HepG2 (cell line): ENCODE results near the gene LLGL2. TPM values are rescaled to one million over a fixed set of nuclear protein-coding genes. Genes with fewer than 3 reads are reported as not detected.

Experiments used
- IRX3 ChIP-seq: sonication (generic); formaldehyde crosslinking; IDR thresholded peaks from 2 replicates; pipeline ENCODE4 v1.8.1; 2023; ENCODE audit warnings: mild to moderate bottlenecking, low read depth, missing genetic modification reagents, borderline replicate concordance
- JUND ChIP-seq: sonication (generic); formaldehyde crosslinking; IDR thresholded peaks from 2 replicates; pipeline ENCODE4 v1.8.0; 2022; ENCODE audit warnings: mild to moderate bottlenecking, missing genetic modification reagents
- KAT8 ChIP-seq: IDR thresholded peaks from 2 replicates; pipeline ENCODE4 v1.6.1; 2016; ENCODE audit warnings: missing genetic modification reagents, missing compliant biosample characterization
- KLF13 ChIP-seq: sonication (generic); formaldehyde crosslinking; IDR thresholded peaks from 2 replicates; pipeline ENCODE4 v1.4.0; 2020; ENCODE audit warnings: mild to moderate bottlenecking, missing genetic modification reagents
- ZFAT ChIP-seq: sonication (generic); formaldehyde crosslinking; conservative IDR thresholded peaks from 2 replicates; pipeline ENCODE4 v1.8.1; 2023; ENCODE audit warnings: missing genetic modification reagents, inconsistent platforms
- ZIK1 ChIP-seq: sonication (generic); formaldehyde crosslinking; IDR thresholded peaks from 2 replicates; pipeline ENCODE4 v1.5.0; 2020; ENCODE audit warnings: mild to moderate bottlenecking, low read depth, missing genetic modification reagents, borderline replicate concordance
- ZNF160 ChIP-seq: sonication (generic); formaldehyde crosslinking; IDR thresholded peaks from 2 replicates; pipeline ENCODE4 v1.8.0; 2022; ENCODE audit warnings: mild to moderate bottlenecking, inconsistent platforms, missing genetic modification reagents
- ZNF20 ChIP-seq: sonication (generic); formaldehyde crosslinking; IDR thresholded peaks from 2 replicates; pipeline ENCODE4 v1.4.0; 2020; ENCODE audit warnings: mild to moderate bottlenecking, moderate library complexity, missing genetic modification reagents
- ZNF234 ChIP-seq: sonication (generic); formaldehyde crosslinking; conservative IDR thresholded peaks from 2 replicates; pipeline ENCODE4 v1.5.1; 2020; ENCODE audit warnings: mild to moderate bottlenecking, missing genetic modification reagents
- ZNF280D ChIP-seq: sonication (generic); formaldehyde crosslinking; IDR thresholded peaks from 2 replicates; pipeline ENCODE4 v1.5.1; 2020; ENCODE audit warnings: mild to moderate bottlenecking, missing genetic modification reagents
- ZNF296 ChIP-seq: sonication (generic); formaldehyde crosslinking; conservative IDR thresholded peaks from 2 replicates; pipeline ENCODE4 v1.5.0; 2020; ENCODE audit warnings: mild to moderate bottlenecking, missing genetic modification reagents
- polyA plus RNA-seq, 8 experiments: library from polyadenylated mRNA; depleted of rRNA in 3 of 8; stranded (reverse) in 7 of 8; unstranded in 1 of 8; fragments of >200 nt; fragmentation: Illumina TruSeq in 4 of 8; extraction: Trizol in 4 of 8; gene quantifications; 2 replicates each; pipeline versions ENCODE4 v1.2.1 to v1.2.3, GENCODE V29; 2011 to 2016; ENCODE audit warnings: low read depth in 4 of 8, missing spikeins in 1 of 8, mixed read lengths in 1 of 8; ENCODE audit not compliant: insufficient read depth in 1 of 8
- total RNA-seq, 5 experiments: library from RNA; depleted of rRNA; stranded (reverse); fragments of >200 nt; fragmentation: Illumina TruSeq; extraction: Trizol; gene quantifications; 2 replicates each; pipeline ENCODE4 v1.2.3, GENCODE V29; 2016; ENCODE audit warnings: low read depth in 1 of 5
- TF ChIP-seq, protein P1 (sequence below): sonication (generic); formaldehyde crosslinking; IDR thresholded peaks from one replicate; pipeline ENCODE4 v1.5.1; 2020; ENCODE audit warnings: mild to moderate bottlenecking, missing genetic modification reagents; ENCODE audit errors: not compliant biosample characterization
- TF ChIP-seq, protein P2 (sequence below): sonication (generic); formaldehyde crosslinking; IDR thresholded peaks from 2 replicates; pipeline ENCODE4 v1.4.0; 2020; ENCODE audit warnings: missing genetic modification reagents
- TF ChIP-seq, protein P3 (sequence below): sonication (generic); formaldehyde crosslinking; IDR thresholded peaks from 2 replicates; pipeline ENCODE4 v1.4.0; 2020; ENCODE audit warnings: missing genetic modification reagents

LLGL2 gene
- total and polyA plus RNA-seq, 2 of the 13 experiments (the other 11 are each of a cell fraction or from before 2014, with no cell fraction given), result 83.0 to 86.7 TPM

DNA sequence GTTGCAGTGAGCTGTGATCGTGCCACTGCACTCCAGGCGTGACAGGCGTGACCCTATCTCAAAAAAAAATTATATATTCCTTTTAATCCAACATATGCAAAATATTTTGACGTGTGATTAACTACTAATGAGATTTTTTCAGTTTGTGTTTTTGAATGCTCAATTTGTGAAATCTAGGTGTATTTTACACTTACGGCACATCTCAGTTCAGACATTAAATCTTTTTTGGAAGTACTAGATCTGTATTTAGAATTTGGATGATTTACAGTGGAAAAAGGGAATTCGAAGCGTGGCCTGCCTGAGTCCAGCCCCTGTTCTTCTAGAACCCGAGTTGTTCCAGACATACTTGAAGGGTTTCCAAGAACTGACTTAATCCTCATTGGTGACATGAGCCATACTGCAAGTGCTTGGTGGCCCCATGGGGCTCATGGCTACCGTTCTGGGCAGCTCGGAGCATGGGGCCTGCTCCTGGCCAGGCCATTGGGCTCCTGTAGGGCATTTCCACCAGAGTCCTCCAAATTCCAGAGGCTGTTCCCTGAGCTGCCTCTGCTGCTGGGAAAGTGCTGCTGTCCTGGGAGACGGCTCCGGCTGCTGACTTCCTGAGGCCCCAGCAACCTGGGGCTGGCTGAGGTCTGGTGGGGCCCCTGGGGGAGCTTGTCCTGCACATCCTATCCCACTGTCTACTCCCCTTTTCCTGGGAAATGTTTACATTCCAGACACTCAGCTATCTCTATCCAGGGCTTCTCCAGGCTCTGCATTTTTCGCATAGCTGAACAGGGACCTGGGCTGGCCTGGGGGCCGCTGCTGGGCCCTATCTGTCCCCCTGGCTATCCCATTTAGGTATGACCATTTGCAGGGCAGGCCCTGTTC, 27.2 kb downstream of the LLGL2 start (continued):
- TF ChIP-seq, protein P1, sequence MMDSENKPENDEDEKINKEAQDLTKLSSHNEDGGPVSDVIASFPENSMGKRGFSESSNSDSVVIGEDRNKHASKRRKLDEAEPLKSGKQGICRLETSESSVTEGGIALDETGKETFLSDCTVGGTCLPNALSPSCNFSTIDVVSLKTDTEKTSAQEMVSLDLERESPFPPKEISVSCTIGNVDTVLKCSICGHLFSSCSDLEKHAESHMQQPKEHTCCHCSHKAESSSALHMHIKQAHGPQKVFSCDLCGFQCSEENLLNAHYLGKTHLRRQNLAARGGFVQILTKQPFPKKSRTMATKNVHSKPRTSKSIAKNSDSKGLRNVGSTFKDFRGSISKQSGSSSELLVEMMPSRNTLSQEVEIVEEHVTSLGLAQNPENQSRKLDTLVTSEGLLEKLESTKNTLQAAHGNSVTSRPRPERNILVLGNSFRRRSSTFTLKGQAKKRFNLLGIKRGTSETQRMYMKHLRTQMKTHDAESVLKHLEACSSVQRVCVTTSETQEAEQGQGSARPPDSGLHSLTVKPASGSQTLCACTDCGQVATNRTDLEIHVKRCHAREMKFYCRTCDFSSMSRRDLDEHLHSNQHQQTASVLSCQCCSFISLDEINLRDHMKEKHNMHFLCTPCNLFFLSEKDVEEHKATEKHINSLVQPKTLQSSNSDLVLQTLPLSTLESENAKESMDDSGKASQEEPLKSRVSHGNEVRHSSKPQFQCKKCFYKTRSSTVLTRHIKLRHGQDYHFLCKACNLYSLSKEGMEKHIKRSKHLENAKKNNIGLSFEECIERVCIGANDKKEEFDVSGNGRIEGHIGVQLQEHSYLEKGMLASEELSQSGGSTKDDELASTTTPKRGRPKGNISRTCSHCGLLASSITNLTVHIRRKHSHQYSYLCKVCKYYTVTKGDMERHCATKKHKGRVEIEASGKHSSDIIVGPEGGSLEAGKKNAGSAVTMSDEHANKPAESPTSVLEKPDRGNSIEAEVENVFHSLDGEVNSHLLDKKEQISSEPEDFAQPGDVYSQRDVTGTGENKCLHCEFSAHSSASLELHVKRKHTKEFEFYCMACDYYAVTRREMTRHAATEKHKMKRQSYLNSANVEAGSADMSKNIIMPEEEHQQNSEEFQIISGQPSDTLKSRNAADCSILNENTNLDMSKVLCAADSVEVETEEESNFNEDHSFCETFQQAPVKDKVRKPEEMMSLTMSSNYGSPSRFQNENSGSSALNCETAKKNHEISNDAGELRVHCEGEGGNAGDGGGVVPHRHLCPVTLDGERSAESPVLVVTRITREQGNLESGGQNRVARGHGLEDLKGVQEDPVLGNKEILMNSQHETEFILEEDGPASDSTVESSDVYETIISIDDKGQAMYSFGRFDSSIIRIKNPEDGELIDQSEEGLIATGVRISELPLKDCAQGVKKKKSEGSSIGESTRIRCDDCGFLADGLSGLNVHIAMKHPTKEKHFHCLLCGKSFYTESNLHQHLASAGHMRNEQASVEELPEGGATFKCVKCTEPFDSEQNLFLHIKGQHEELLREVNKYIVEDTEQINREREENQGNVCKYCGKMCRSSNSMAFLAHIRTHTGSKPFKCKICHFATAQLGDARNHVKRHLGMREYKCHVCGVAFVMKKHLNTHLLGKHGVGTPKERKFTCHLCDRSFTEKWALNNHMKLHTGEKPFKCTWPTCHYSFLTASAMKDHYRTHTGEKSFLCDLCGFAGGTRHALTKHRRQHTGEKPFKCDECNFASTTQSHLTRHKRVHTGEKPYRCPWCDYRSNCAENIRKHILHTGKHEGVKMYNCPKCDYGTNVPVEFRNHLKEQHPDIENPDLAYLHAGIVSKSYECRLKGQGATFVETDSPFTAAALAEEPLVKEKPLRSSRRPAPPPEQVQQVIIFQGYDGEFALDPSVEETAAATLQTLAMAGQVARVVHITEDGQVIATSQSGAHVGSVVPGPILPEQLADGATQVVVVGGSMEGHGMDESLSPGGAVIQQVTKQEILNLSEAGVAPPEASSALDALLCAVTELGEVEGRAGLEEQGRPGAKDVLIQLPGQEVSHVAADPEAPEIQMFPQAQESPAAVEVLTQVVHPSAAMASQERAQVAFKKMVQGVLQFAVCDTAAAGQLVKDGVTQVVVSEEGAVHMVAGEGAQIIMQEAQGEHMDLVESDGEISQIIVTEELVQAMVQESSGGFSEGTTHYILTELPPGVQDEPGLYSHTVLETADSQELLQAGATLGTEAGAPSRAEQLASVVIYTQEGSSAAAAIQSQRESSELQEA, result no peak
- TF ChIP-seq IRX3 (CRISPR knock-in tag) (no peak), ZNF280D (no peak), ZNF160 (CRISPR knock-in tag) (no peak), ZFAT (no peak), ZNF20 (CRISPR knock-in tag) (no peak), ZIK1 (CRISPR knock-in tag) (no peak), ZNF234 (CRISPR knock-in tag) (0 out of 2 replicates have a peak, but pooled peaks have one; percentile 59), ZNF296 (CRISPR knock-in tag) (no peak), KAT8 (CRISPR knock-in tag) (peak; percentile 75), JUND (CRISPR knock-in tag) (no peak), KLF13 (CRISPR knock-in tag) (no peak)
- TF ChIP-seq, protein P2, sequence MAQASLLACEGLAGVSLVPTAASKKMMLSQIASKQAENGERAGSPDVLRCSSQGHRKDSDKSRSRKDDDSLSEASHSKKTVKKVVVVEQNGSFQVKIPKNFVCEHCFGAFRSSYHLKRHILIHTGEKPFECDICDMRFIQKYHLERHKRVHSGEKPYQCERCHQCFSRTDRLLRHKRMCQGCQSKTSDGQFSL (CRISPR knock-in tag), result no peak
- TF ChIP-seq, protein P3, sequence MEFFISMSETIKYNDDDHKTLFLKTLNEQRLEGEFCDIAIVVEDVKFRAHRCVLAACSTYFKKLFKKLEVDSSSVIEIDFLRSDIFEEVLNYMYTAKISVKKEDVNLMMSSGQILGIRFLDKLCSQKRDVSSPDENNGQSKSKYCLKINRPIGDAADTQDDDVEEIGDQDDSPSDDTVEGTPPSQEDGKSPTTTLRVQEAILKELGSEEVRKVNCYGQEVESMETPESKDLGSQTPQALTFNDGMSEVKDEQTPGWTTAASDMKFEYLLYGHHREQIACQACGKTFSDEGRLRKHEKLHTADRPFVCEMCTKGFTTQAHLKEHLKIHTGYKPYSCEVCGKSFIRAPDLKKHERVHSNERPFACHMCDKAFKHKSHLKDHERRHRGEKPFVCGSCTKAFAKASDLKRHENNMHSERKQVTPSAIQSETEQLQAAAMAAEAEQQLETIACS (CRISPR knock-in tag), result no peak
